Suprapubic skin (tissue), 4 donors: ENCODE results near the gene GPSM1. TPM values are rescaled to one million over a fixed set of nuclear protein-coding genes. Genes with fewer than 3 reads are reported as not detected.

Experiments used
- DNase-seq, 2 donors: peaks; one replicate each; pipeline ENCODE4 v3.0.0-alpha.2; 2019; ENCODE audit warnings: low spot score in 2 of 2
- H3K27ac ChIP-seq: fragments of 200-600 bp; sonication (generic); one replicate; pipeline ENCODE4 v1.5.1; 2019
- H3K27me3 ChIP-seq: fragments of 200-600 bp; sonication (generic); one replicate; pipeline ENCODE4 v1.5.1; 2019
- H3K36me3 ChIP-seq: fragments of 200-600 bp; sonication (generic); one replicate; pipeline ENCODE4 v1.5.1; 2019
- H3K4me1 ChIP-seq: fragments of 200-600 bp; sonication (generic); one replicate; pipeline ENCODE4 v1.5.1; 2019
- H3K4me3 ChIP-seq: fragments of 200-600 bp; sonication (generic); one replicate; pipeline ENCODE4 v1.5.1; 2019; ENCODE audit warnings: mild to moderate bottlenecking
- H3K9me3 ChIP-seq: fragments of 200-600 bp; sonication (generic); one replicate; pipeline ENCODE4 v1.5.1; 2019
- CTCF ChIP-seq, 2 donors: fragments of 200-600 bp in 1 of 2; fragments of 450-650 bp in 1 of 2; sonication (generic) in 1 of 2; IDR thresholded peaks; one replicate each; pipeline ENCODE4 v1.5.1; 2016 to 2019; ENCODE audit warnings: antibody characterized with exemption in 2 of 2, mild to moderate bottlenecking in 1 of 2, moderate library complexity in 1 of 2
- EP300 ChIP-seq: sonication (generic); formaldehyde crosslinking; IDR thresholded peaks from one replicate; pipeline ENCODE4 v1.6.1; 2017; ENCODE audit warnings: antibody characterized with exemption
- POLR2A ChIP-seq, 2 donors: fragments of 450-650 bp; IDR thresholded peaks; one replicate each; pipeline ENCODE4 v1.6.1; 2017; ENCODE audit warnings: antibody characterized with exemption in 2 of 2, mild to moderate bottlenecking in 2 of 2, moderate library complexity in 2 of 2
- POLR2AphosphoS5 ChIP-seq, 3 donors: sonication (generic); formaldehyde crosslinking; IDR thresholded peaks; one replicate each; pipeline ENCODE4 v1.6.1; 2017; ENCODE audit warnings: antibody characterized with exemption in 3 of 3
- WGBS: methylation state at CpG from one replicate; pipeline ENCODE4 v1.1.5; 2018; 5-methylcytosine and 5-hydroxymethylcytosine counted together
- total RNA-seq, 4 donors: library from RNA; depleted of rRNA; stranded (reverse); fragments of >200 nt; gene quantifications; one replicate each; pipeline ENCODE4 v1.1.0, GENCODE V29; 2016

Gene GPSM1
- total RNA-seq, 4 donors from 2014 or later: 11.5 to 14.6 (median 13.7) TPM

- Histone ChIP-seq H3K27me3 (peaks cover 13% of the 10 kb centered on the region), H3K4me1 (peaks cover 28% of the 10 kb centered on the region), H3K36me3 (no peaks in the 10 kb centered on the region), H3K4me3 (no peak overlapping the region), H3K9me3 (no peaks in the 10 kb centered on the region), H3K27ac (no peak overlapping the region)
- WGBS: 70% methylated on average over 26 of the region's 37 CpGs
- TF ChIP-seq CTCF (IDR thresholded peaks at IDR 0.05): no peak
- no peak for TF ChIP-seq POLR2AphosphoS5 (IDR thresholded peaks at IDR 0.05)
- no peak for TF ChIP-seq EP300
- TF ChIP-seq POLR2A (IDR thresholded peaks at IDR 0.05): no peak
- DNase-seq: no peak
Measured at GRCh38 chr9:136295542-136296433, 31.6 kb upstream of the GPSM1 start.

GRCh38 chr9:136296434-136297015 is 30.8 kb upstream of the GPSM1 start:
- no peak overlapping the region for H3K27ac ChIP-seq
- H3K4me1 ChIP-seq: peaks cover 28% of the 10 kb centered on the region
- no peak overlapping the region for H3K4me3 ChIP-seq
- peaks cover 13% of the 10 kb centered on the region for H3K27me3 ChIP-seq
- no peaks in the 10 kb centered on the region for H3K36me3 ChIP-seq
- H3K9me3 ChIP-seq: no peaks in the 10 kb centered on the region
- WGBS: 73% methylated on average over 3 of the region's 16 CpGs
- DNase-seq: no peak
- TF ChIP-seq POLR2AphosphoS5 (IDR thresholded peaks at IDR 0.05) (no peak), CTCF (IDR thresholded peaks at IDR 0.05) (no peak), POLR2A (IDR thresholded peaks at IDR 0.05) (no peak), EP300 (no peak)

GRCh38 chr9:136297016-136297691 is 30.2 kb upstream of the GPSM1 start:
- H3K4me3 ChIP-seq: no peak overlapping the region
- no peak for DNase-seq
- H3K27ac ChIP-seq: no peak overlapping the region

DNA sequence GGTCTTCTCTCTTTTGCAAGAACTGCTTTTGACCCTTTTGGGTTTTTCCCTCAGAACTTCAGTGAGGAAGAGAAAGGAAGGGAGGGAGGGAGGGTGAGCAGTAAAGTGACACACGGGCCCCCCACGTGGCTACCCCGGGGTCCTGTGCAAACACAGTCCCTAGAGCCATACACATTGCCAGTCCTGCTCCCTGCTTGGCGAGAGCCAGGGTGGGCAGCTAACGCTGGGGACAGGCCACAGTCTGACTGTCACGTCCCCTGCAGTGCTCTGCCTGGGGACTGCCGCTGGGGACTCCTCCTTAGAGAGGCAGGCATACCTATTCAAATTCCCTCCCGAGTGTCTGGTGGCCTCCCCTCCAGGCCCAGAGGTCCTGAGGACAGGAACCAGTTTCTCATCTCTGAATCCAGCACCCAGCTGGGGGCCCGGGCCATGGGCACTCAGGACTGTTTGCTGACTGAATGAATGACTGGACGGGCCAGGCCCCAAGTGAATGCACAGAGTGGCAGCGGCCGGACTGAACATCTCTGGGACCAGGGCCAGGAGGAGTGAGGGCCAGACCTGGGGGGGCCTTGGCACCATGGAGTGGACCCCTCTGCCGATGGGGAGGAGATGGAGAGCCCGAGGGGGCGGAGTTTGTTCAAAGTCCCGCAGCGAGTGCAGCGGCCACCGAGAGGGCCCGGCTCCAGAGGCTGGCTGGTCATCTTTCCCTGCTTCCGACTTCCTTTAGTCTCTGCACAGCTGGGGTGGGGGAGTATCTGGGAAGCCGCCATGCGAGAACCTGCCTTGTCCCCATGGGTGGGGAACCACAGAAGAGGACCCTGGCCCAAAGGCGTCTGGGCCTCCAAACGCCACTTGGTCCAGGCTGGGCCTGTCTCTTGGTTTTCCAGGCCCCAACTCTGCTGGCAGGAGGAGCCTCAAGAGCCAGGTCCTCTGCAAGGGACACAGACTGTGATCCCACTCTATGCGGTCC is 29.3 kb upstream of the GPSM1 start:
- Histone ChIP-seq H3K27ac (no peak overlapping the region), H3K9me3 (no peaks in the 10 kb centered on the region), H3K4me1 (peaks cover 17% of the 10 kb centered on the region), H3K4me3 (no peak overlapping the region), H3K36me3 (no peaks in the 10 kb centered on the region), H3K27me3 (peaks cover 26% of the 10 kb centered on the region)
- no peak for DNase-seq
- WGBS: 79% methylated on average over 11 of the region's 26 CpGs
- TF ChIP-seq CTCF (IDR thresholded peaks at IDR 0.05) (no peak), EP300 (no peak), POLR2AphosphoS5 (IDR thresholded peaks at IDR 0.05) (no peak), POLR2A (IDR thresholded peaks at IDR 0.05) (no peak)

More at GRCh38 chr9:136297016-136297691, 30.2 kb upstream of the GPSM1 start:
- Histone ChIP-seq H3K36me3 (no peaks in the 10 kb centered on the region), H3K4me1 (peaks cover 22% of the 10 kb centered on the region), H3K27me3 (peaks cover 17% of the 10 kb centered on the region), H3K9me3 (no peaks in the 10 kb centered on the region)
- 74% methylated on average over 9 of the region's 25 CpGs for WGBS
- TF ChIP-seq CTCF (IDR thresholded peaks at IDR 0.05) (no peak), EP300 (no peak), POLR2A (IDR thresholded peaks at IDR 0.05) (no peak), POLR2AphosphoS5 (IDR thresholded peaks at IDR 0.05) (no peak)
